GM23248 (cell line): ENCODE results near the gene MEGF11.

Source experiments
- EZH2 ChIP-seq: fragments of 200-600 bp; sonication (generic); IDR thresholded peaks from 2 replicates; pipeline ENCODE4 v1.6.1; 2018; ENCODE audit warnings: antibody characterized with exemption, mild to moderate bottlenecking; ENCODE audit not compliant: insufficient read depth, poor library complexity, severe bottlenecking
- EZH2phosphoT487 ChIP-seq: fragments of 200-600 bp; sonication (generic); IDR thresholded peaks from 2 replicates; pipeline ENCODE4 v1.6.1; 2018; ENCODE audit warnings: antibody characterized with exemption, moderate library complexity, mild to moderate bottlenecking, low read depth; ENCODE audit not compliant: insufficient read depth

- no peak for TF ChIP-seq EZH2
- TF ChIP-seq EZH2phosphoT487, result no peak
Observed at GRCh38 chr15:66133247-66133885, 120.2 kb downstream of the MEGF11 start.
